ENCODE measurements around the gene ATN1.

The ATN1 gene

DNA sequence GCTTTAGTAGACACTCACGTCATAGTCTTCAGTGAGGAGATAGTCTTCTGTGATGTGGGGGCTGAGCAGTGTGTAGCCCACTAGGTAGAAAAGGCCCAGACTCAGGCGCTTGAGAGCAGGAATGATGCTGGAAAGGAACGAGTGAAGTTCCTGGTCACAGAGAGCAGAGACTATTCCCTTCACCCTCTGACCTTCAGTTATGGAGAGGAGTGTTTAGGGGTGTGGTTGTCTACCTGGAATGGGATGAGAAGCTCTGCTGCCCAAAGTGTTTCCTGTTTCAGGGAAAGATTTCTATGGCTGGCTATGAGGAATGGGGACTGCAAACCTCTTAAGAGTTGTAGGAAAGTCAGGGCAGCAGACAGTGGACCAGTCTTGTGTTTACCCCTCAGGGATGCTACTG lies 51.7 kb downstream of the ATN1 start:
- H3K4me3 ChIP-seq (ENCODE audit: low read depth in 1 of 2, low read length in 2 of 2) = no peak overlapping the region
- H3K4me2 ChIP-seq (ENCODE audit: insufficient read depth, low read length) = no peak overlapping the region
- no peak overlapping the region for H2AFZ ChIP-seq (ENCODE audit: low read depth, low read length)
- no peaks in the 10 kb centered on the region for H3K9me3 ChIP-seq (ENCODE audit: insufficient read depth, low read length, severe bottlenecking)
- H3K36me3 ChIP-seq (ENCODE audit: insufficient read depth, low read length) = peaks cover 87% of the 10 kb centered on the region
- H4K20me1 ChIP-seq (ENCODE audit: insufficient read depth, low read length) = 0 out of 2 replicates have a peak, but pooled peaks cover under 1% of the 10 kb centered on the region
- TF ChIP-seq EZH2 (IDR thresholded peaks at IDR 0.05; ENCODE audit: borderline replicate concordance, low read depth, low read length, severe bottlenecking) (no peak), CTCF (IDR thresholded peaks at IDR 0.05; ENCODE audit: borderline replicate concordance, extremely low read depth, low read length, poor library complexity, severe bottlenecking) (no peak)
- ATAC-seq (ENCODE audit: insufficient read depth, low read depth) (no peak), DNase-seq (no peak)
- H3K9ac ChIP-seq (ENCODE audit: low read depth, low read length) = no peak overlapping the region
- H3K79me2 ChIP-seq (ENCODE audit: insufficient read depth, low read length) = no peaks in the 10 kb centered on the region; the same call in 1 of the 2 replicates
- H3K27me3 ChIP-seq (ENCODE audit: insufficient read depth, low read length, poor library complexity) = no peaks in the 10 kb centered on the region
- H3K4me1 ChIP-seq (ENCODE audit: insufficient read depth, low read length) = no peaks in the 10 kb centered on the region
- no peak overlapping the region for H3K27ac ChIP-seq (ENCODE audit: low read length)

DNA sequence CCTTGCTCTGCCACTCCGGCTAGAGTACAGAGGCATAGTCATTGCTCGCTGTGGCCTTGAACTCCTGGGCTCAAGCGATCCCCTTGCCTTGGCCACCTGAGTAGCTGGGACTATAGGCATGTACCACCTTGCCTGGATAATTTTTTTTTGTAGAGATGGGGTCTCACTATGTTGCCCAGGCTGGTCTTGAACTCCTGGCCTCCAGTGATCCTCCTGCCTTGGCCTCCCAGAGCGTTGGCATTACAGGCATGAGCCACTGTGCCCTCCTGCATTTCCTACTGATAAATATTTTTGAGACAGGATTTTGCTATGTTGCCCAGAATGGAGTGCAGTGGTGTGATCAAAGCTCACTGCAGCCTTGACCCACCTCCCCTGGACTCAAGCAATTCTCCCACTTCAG lies 52.3 kb downstream of the ATN1 start:
- Histone ChIP-seq H3K27me3 (ENCODE audit: insufficient read depth, low read length, poor library complexity) (no peaks in the 10 kb centered on the region), H3K36me3 (ENCODE audit: insufficient read depth, low read length) (peaks cover 81% of the 10 kb centered on the region), H4K20me1 (ENCODE audit: insufficient read depth, low read length) (no peaks in the 10 kb centered on the region), H3K79me2 (ENCODE audit: insufficient read depth, low read length) (no peaks in the 10 kb centered on the region), H3K9ac (ENCODE audit: low read depth, low read length) (no peak overlapping the region), H3K4me3 (ENCODE audit: low read depth in 1 of 2, low read length in 2 of 2) (no peak overlapping the region), H3K4me1 (ENCODE audit: insufficient read depth, low read length) (no peaks in the 10 kb centered on the region), H2AFZ (ENCODE audit: low read depth, low read length) (no peak overlapping the region), H3K4me2 (ENCODE audit: insufficient read depth, low read length) (no peak overlapping the region), H3K9me3 (ENCODE audit: insufficient read depth, low read length, severe bottlenecking) (no peaks in the 10 kb centered on the region), H3K27ac (ENCODE audit: low read length) (no peak overlapping the region)
- DNase-seq = no peak
- ATAC-seq (ENCODE audit: insufficient read depth, low read depth) = no peak
- TF ChIP-seq EZH2 (IDR thresholded peaks at IDR 0.05; ENCODE audit: borderline replicate concordance, low read depth, low read length, severe bottlenecking) (no peak), CTCF (IDR thresholded peaks at IDR 0.05; ENCODE audit: borderline replicate concordance, extremely low read depth, low read length, poor library complexity, severe bottlenecking) (no peak)

DNA sequence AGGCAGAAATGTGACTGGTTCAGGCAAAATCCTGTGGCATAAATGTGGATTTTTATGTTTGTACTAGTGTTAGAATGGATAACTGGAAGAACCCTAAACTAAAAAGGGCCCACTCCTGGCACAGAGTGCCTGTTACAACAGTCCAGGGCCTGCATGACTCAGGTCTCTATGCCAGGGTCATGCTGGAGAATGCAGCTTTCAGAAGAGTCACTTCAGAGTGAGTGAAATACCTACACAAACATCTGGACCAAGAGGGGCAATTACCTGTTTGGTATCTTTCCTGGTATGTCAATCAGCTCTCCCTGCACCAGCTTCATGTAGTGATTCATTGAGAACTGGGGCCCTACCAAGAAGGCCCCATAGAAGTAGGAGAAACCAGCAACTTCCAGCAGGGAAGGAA lies 53.0 kb downstream of the ATN1 start:
- DNase-seq = no peak
- ATAC-seq (ENCODE audit: insufficient read depth, low read depth) = no peak
- Histone ChIP-seq H4K20me1 (ENCODE audit: insufficient read depth, low read length) (no peaks in the 10 kb centered on the region), H3K79me2 (ENCODE audit: insufficient read depth, low read length) (no peaks in the 10 kb centered on the region), H2AFZ (ENCODE audit: low read depth, low read length) (no peak overlapping the region), H3K4me1 (ENCODE audit: insufficient read depth, low read length) (no peaks in the 10 kb centered on the region), H3K4me2 (ENCODE audit: insufficient read depth, low read length) (no peak overlapping the region), H3K4me3 (ENCODE audit: low read depth in 1 of 2, low read length in 2 of 2) (no peak overlapping the region), H3K36me3 (ENCODE audit: insufficient read depth, low read length) (peaks cover 74% of the 10 kb centered on the region), H3K9me3 (ENCODE audit: insufficient read depth, low read length, severe bottlenecking) (no peaks in the 10 kb centered on the region), H3K9ac (ENCODE audit: low read depth, low read length) (no peak overlapping the region), H3K27ac (ENCODE audit: low read length) (no peak overlapping the region), H3K27me3 (ENCODE audit: insufficient read depth, low read length, poor library complexity) (no peaks in the 10 kb centered on the region)
- no peak for TF ChIP-seq CTCF (IDR thresholded peaks at IDR 0.05; ENCODE audit: borderline replicate concordance, extremely low read depth, low read length, poor library complexity, severe bottlenecking)
- no peak for TF ChIP-seq EZH2 (IDR thresholded peaks at IDR 0.05; ENCODE audit: borderline replicate concordance, low read depth, low read length, severe bottlenecking)

Measured in DND-41 (cell line).